Dedifferentiated amniotic fluid mesenchymal stem cell (primary cell): ENCODE results near the gene NFASC.

Experiments used
- DNase-seq: peaks from one replicate; pipeline ENCODE4 v3.0.0-alpha.2; 2016; ENCODE audit errors: extremely low spot score

The NFASC gene

GRCh38 chr1:205009670-205010069, 139.0 kb downstream of the NFASC start:
- DNase-seq: no peak

GRCh38 chr1:205012391-205013140, 141.9 kb downstream of the NFASC start:
- no peak for DNase-seq

- DNase-seq: no peak
These were observed 143.2 kb downstream of the NFASC start for GRCh38 chr1:205013683-205014367.

GRCh38 chr1:205014783-205015182, 144.1 kb downstream of the NFASC start:
- DNase-seq: no peak

- DNase-seq: no peak
These were observed 144.6 kb downstream of the NFASC start for GRCh38 chr1:205015241-205015640.

GRCh38 chr1:205016075-205016474, 145.4 kb downstream of the NFASC start:
- no peak for DNase-seq

- no peak for DNase-seq
These were observed 145.9 kb downstream of the NFASC start for GRCh38 chr1:205016584-205016983.

GRCh38 chr1:205017001-205017400, 146.3 kb downstream of the NFASC start:
- no peak for DNase-seq

GRCh38 chr1:205017766-205018165, 147.1 kb downstream of the NFASC start:
- DNase-seq: no peak

- no peak for DNase-seq
These were observed 147.7 kb downstream of the NFASC start for GRCh38 chr1:205018381-205018780.

GRCh38 chr1:205020466-205020865, 149.8 kb downstream of the NFASC start:
- no peak for DNase-seq

GRCh38 chr1:205024679-205025078, 154.0 kb downstream of the NFASC start:
- DNase-seq: no peak

- DNase-seq: no peak
These were observed 154.6 kb downstream of the NFASC start for GRCh38 chr1:205025239-205025638.

GRCh38 chr1:205026181-205026580, 155.5 kb downstream of the NFASC start:
- no peak for DNase-seq

GRCh38 chr1:205028390-205028789, 157.7 kb downstream of the NFASC start:
- DNase-seq: no peak

GRCh38 chr1:205028924-205029323, 158.3 kb downstream of the NFASC start:
- DNase-seq: no peak

GRCh38 chr1:205030241-205030640, 159.6 kb downstream of the NFASC start:
- DNase-seq: no peak

GRCh38 chr1:205030896-205031295, 160.2 kb downstream of the NFASC start:
- DNase-seq: no peak

GRCh38 chr1:205032508-205032907, 161.8 kb downstream of the NFASC start:
- DNase-seq: no peak

GRCh38 chr1:205037539-205037938, 166.9 kb downstream of the NFASC start:
- no peak for DNase-seq

- DNase-seq: no peak
These were observed 167.6 kb downstream of the NFASC start for GRCh38 chr1:205038132-205038786.

GRCh38 chr1:205041001-205041715, 170.5 kb downstream of the NFASC start:
- DNase-seq: no peak
